GM04504 (cell line): ENCODE data around the gene RSPH9.
"Not testable (repeated sequence)": the region's sequence is repeated elsewhere in the genome, so short reads cannot be mapped to it uniquely, and the experiment has no call there.

Experiments
- DNase-seq: peaks from one replicate; pipeline ENCODE4 v3.0.0-alpha.2; 2012; ENCODE audit warnings: low read depth

RSPH9 gene

GRCh38 chr6:43629104-43629504 lies 15.7 kb upstream of the RSPH9 start, which contains the start of gene GTPBP2:
GTPBP2 (minus strand) TSS chr6:43629264; CDS start chr6:43629162, 102 bp downstream.
- peak; percentile 98 for DNase-seq

GRCh38 chr6:43629505-43630300 lies 15.1 kb upstream of the RSPH9 start:
- peak; percentile 97 for DNase-seq

GRCh38 chr6:43630980-43631619 lies 13.7 kb upstream of the RSPH9 start:
- no peak for DNase-seq

- not testable (repeated sequence) for DNase-seq
These were observed 11.8 kb upstream of the RSPH9 start for GRCh38 chr6:43633002-43633401.

- no peak for DNase-seq
These were observed 10.0 kb upstream of the RSPH9 start for GRCh38 chr6:43634702-43635303.

GRCh38 chr6:43635387-43636307 lies 9.2 kb upstream of the RSPH9 start, which contains the start of gene MAD2L1BP:
MAD2L1BP (plus strand) TSS chr6:43635840; CDS start chr6:43635876, 36 bp downstream.
- DNase-seq = no peak

- DNase-seq = no peak
These were observed 8.6 kb upstream of the RSPH9 start for GRCh38 chr6:43636308-43636659.

DNA sequence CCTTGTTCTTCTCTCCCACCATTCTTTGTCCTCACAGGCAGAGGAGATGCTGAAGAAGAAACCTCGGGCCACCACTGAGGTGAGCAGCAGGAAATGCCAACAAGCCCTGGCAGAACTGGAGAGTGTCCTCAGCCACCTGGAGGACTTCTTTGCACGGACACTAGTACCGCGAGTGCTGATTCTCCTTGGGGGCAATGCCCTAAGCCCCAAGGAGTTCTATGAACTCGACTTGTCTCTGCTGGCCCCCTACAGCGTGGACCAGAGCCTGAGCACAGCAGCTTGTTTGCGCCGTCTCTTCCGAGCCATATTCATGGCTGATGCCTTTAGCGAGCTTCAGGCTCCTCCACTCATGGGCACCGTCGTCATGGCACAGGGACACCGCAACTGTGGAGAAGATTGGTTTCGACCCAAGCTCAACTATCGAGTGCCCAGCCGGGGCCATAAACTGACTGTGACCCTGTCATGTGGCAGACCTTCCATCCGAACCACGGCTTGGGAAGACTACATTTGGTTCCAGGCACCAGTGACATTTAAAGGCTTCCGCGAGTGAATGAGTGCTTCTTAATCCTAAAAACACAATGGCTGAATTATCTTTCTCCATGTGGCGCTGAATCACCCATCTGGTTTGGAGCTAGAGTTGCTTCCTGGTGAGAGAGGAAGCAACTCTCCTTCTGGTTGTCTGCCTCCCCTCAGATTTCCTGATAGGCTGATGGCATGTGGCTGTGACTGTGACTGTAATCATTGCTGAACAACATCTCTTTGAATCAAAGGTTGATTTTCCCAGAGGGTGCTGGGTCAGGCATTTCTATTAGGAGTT lies 4.6 kb upstream of the RSPH9 start:
- DNase-seq = no peak

DNA sequence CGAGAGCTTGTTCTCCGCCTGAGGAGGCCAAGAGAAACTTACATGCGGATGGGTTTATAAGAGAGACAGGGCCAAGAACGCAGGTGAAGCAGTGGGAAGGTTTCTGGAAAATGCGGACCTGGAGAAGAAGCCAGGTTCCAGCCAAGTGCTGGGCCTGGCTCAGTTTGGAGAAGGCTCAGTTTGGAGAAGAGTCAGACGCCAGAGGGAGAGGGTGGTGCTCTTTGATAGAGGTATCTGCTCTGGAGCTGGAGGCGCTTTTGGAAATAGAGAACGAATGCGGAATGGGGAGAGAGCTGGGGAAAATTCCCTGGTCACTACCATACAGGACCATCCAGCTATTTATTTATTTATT lies 753 bp downstream of the RSPH9 start:
- DNase-seq = no peak

DNA sequence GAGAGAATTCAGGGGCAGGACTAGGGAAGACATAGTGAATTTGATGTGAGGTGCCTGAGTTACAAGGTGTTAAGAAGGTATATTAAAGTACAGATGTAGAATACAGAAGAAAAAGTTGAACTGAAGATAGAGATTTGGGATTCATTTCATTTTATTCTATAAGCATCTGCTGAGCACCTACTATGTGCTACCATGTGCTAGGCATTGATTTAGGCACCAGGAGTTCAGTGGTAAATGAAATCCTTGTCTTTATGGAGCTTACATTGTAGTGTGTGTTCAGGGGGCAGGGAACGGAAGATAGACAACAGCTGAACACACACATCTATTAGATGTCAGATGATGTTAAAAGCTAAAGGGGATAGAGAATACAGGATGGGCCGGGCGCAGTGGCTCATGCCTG lies 2.8 kb downstream of the RSPH9 start:
- DNase-seq = no peak

GRCh38 chr6:43648248-43648647 lies 3.4 kb downstream of the RSPH9 start:
- no peak for DNase-seq

GRCh38 chr6:43652822-43653221 lies 8.0 kb downstream of the RSPH9 start:
- DNase-seq = not testable (repeated sequence)

DNA sequence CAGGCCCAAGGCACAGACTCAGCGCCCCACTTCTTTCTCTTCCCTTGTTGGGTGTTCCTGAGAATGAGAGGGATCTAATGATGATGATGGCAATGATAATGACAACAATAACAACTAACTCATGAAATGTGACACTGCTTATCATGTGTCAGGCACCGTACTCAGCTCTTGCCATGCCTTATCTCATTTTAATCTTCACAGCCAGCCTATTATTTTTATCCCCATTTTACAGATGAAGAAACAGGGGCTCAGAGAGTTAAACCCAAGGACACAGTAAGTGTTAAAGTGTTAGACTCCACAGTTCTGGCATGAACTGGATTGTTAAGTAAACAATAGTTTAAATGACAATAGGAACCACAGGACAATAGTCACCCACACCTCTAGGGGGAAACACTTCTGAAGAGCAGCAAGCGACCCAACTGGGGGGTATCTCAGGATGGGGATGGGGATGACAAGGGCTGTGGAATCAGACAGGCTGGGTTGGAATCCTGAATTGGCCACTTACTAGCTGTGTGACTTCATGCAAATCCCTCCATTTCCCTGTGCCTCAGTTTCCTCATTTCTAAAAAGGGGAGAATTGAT lies 12.5 kb downstream of the RSPH9 start:
- no peak for DNase-seq

DNA sequence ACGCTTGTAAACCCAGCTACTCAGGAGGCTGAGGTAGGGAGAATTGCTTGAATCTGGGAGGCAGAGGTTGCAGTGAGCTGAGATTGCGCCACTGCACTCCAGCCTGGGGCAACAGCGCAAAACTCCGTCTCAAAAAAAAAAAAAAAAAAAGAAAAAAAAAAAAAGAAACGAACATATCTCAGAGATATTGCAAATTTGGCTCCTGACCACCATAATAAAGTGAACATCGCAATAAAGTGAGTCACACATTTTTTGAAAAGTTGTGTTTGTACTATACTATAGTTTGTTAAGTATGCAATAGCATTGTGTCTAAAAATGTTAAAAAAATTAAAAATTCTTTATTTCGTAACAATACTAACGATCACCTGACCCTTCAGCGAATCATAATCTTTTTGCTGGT lies 13.3 kb downstream of the RSPH9 start:
- DNase-seq = no peak

DNA sequence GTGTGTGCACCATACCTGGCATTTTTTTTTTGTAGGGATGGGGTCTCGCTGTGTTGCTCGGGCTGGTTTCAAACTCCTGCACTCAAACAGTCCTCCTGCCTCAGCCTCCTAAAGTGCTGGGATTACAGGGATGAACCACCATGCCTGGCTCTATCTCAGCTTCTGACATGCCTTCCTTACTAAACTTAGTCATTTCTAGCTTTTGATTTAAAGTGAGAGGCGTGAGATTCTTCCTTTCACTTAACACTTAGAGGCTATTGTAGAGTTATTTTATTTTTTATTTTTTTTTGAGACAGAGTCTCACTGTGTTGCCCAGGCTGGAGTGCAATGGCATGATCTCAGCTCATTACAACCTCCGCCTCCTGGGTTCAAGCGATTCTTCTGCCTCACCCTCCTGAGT lies 18.1 kb downstream of the RSPH9 start:
- DNase-seq = not testable (repeated sequence)

DNA sequence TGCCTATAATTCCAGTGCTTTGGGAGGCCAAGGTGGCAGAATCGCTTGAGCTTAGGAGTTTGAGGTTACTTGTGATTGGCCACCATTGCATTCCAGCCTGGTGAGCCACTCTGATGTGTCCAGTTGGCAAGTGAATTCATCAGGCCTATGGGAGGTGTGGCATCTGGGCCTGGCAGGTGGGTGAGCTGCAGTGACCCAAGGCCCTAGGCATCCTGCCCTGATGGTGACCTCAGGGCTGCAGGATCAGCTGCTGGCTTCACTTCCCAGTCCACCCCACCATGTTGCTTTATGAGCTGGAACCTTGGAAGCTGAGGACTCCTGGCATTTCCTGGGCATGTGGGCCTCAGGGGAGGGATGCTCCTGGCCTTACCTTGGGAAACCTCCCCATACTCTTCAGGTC lies 20.5 kb downstream of the RSPH9 start:
- DNase-seq = no peak

- no peak for DNase-seq
These were observed 21.5 kb downstream of the RSPH9 start for GRCh38 chr6:43666196-43666920.

DNA sequence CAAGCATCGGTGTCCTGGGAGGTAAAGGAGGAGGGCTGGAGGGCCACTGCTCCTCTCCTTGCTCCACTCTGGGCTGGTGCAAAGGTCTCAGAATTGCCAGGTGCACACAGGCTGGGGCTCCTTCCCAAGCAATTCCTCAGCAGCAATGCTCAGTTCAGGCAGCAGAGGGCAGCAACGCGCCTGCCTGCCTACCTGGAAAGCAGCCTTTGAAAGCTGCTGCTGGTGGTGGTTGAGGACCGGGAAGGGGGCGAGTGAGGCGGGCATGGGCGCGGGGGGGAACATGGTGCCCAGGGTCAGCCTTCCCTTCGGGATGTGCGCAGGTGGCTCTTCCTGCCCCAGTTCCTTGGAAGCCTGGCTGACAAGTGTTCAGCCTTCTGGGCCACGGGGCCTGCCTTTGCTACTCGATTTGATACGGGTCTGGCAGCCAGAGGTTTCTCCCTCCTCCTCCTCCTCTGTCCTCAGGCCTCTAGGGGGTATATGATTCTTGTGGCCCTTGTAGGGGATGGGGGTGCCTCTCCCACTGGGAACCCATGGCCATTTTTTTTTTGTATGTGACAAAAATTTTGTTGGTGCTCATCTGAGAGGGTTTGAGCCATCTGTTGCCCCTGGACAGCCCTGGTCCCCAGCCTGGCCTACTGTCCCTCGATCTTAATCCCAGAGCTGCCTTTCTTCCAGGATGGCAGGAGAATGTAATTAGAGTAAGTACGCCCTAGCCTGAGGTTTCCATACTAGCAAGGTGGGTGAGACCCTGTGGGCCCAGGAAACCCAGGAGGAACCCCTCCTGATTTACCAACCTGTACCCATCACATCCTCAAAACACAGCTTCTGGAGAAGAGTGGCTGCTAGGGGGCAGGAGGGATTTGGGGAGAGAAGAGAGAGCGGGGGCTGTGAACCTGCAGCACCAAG lies 22.7 kb downstream of the RSPH9 start:
- no peak for DNase-seq
